Heart left ventricle (tissue), 13 donors: Measurements from ENCODE around the gene NRIP2.
"Not testable (repeated sequence)": the region's sequence is repeated elsewhere in the genome, so short reads cannot be mapped to it uniquely, and the experiment has no call there.

ENCODE experiments used
- POLR2A ChIP-seq, 2 donors: fragments of 450-650 bp; IDR thresholded peaks; one replicate each; pipeline ENCODE4 v1.6.1; 2017; ENCODE audit warnings: antibody characterized with exemption in 2 of 2, mild to moderate bottlenecking in 2 of 2, moderate library complexity in 2 of 2
- TF ChIP-seq, protein P1 (sequence below), 12 donors: fragments of 200-600 bp; sonication (generic) in 4 of 12; IDR thresholded peaks; one replicate each; pipeline versions ENCODE4 v1.5.0 to v1.8.0; 2018 to 2022; ENCODE audit warnings: antibody characterized with exemption in 12 of 12, mild to moderate bottlenecking in 5 of 12
- donor health status: ischemic (EF 13 %, LVEDD 7.1; RV severe dilation, severe dysfunction).
- donor health status: DM: no; HTN: yes; CAD: no.
- donor health status: DM: no; HTN: no; CAD: no.
- donor health status: ischemic (EF 25% LVEDD 6.9; RV normal size, moderate dysfunction).
- donor health status: ischemic (EF 25% LVEDD 5.7; RV mildly dilated, moderate dysfunction).
- donor health status: ischemic (EF 35%, LVEDD 5.7; RV mildly dilated, moderate dysfunction).
- donor health status: nonischemic (EF 11% LVEDD 7.7; RV severe dilation, severe dysfunction).
- donor health status: DM: yes; HTN: yes; CAD: no.
- donor health status: PGD.
- donor health status: ischemic (EF 29% LVEDD 5.4; RV normal size, mild dysfunction).
- donor health status: nonischemic (EF 23%, LVEDD 6.1; RV moderate dilation, normal function).

GRCh38 chr12:2863402-2863801 lies 28.6 kb upstream of the NRIP2 start:
- TF ChIP-seq, protein P1, sequence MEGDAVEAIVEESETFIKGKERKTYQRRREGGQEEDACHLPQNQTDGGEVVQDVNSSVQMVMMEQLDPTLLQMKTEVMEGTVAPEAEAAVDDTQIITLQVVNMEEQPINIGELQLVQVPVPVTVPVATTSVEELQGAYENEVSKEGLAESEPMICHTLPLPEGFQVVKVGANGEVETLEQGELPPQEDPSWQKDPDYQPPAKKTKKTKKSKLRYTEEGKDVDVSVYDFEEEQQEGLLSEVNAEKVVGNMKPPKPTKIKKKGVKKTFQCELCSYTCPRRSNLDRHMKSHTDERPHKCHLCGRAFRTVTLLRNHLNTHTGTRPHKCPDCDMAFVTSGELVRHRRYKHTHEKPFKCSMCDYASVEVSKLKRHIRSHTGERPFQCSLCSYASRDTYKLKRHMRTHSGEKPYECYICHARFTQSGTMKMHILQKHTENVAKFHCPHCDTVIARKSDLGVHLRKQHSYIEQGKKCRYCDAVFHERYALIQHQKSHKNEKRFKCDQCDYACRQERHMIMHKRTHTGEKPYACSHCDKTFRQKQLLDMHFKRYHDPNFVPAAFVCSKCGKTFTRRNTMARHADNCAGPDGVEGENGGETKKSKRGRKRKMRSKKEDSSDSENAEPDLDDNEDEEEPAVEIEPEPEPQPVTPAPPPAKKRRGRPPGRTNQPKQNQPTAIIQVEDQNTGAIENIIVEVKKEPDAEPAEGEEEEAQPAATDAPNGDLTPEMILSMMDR (IDR thresholded peaks at IDR 0.05) = not testable (repeated sequence)
- TF ChIP-seq POLR2A (IDR thresholded peaks at IDR 0.05) = not testable (repeated sequence)
